ENCODE measurements around the gene CD9. TPM values are rescaled to one million over a fixed set of nuclear protein-coding genes. Genes with fewer than 3 reads are reported as not detected.

CD9 gene
- total and polyA plus RNA-seq, 2 donors (not counting 1 experiment from before 2014, with no cell fraction given) = 520 to 856 TPM

DNA sequence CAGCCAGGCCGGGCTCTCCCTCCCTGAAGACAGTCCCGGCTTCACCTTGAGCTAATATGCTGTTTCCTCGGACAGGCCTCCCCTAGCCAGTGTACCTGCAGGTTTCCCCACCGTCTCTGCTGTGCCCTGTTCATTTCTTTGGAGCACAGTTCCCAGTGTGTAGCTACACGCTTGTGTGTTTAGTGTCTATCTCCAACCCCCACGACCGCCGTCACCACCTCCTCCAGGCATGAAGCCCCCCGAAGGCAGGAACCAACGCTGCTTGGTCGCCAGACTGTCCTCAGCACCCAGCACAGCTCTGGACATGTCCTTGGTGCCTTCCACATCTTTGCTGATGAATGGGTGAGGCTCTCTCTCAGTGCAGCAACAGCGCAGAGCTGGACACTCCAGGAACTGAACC lies 84.1 kb downstream of the CD9 start:
- no peaks in the 10 kb centered on the region for H3K9me3 ChIP-seq (ENCODE audit: control insufficient read depth, insufficient read depth, low read depth, low read length)
- TF ChIP-seq, protein P1, sequence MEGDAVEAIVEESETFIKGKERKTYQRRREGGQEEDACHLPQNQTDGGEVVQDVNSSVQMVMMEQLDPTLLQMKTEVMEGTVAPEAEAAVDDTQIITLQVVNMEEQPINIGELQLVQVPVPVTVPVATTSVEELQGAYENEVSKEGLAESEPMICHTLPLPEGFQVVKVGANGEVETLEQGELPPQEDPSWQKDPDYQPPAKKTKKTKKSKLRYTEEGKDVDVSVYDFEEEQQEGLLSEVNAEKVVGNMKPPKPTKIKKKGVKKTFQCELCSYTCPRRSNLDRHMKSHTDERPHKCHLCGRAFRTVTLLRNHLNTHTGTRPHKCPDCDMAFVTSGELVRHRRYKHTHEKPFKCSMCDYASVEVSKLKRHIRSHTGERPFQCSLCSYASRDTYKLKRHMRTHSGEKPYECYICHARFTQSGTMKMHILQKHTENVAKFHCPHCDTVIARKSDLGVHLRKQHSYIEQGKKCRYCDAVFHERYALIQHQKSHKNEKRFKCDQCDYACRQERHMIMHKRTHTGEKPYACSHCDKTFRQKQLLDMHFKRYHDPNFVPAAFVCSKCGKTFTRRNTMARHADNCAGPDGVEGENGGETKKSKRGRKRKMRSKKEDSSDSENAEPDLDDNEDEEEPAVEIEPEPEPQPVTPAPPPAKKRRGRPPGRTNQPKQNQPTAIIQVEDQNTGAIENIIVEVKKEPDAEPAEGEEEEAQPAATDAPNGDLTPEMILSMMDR (conservative IDR thresholded peaks at IDR 0.05 in 1 of 2, IDR thresholded peaks at IDR 0.05 in 1 of 2; ENCODE audit: low read depth in 1 of 2, low read length in 2 of 2) = no peak
- no peak for TF ChIP-seq EZH2 (IDR thresholded peaks at IDR 0.05; ENCODE audit: low read length, missing control alignments)
- no peaks in the 10 kb centered on the region for H3K36me3 ChIP-seq (ENCODE audit: control insufficient read depth, insufficient read depth, low read length)
- H2AFZ ChIP-seq (ENCODE audit: low read length) = no peak overlapping the region
- no peaks in the 10 kb centered on the region for H3K27me3 ChIP-seq (ENCODE audit: control insufficient read depth, insufficient read depth, low read length)
- DNase-seq (ENCODE audit: low read depth in 2 of 2) = no peak
- H4K20me1 ChIP-seq (ENCODE audit: control insufficient read depth, extremely low read depth, insufficient read depth, low read length) = no peaks in the 10 kb centered on the region
- no peak overlapping the region for H3K27ac ChIP-seq (ENCODE audit: insufficient read depth, low read length)
- H3K4me1 ChIP-seq (ENCODE audit: control insufficient read depth, extremely low read depth, insufficient read depth, low read length) = peaks cover 35% of the 10 kb centered on the region
- no peak overlapping the region for H3K4me2 ChIP-seq (ENCODE audit: extremely low read depth, insufficient read depth, low read length)
- H3K9ac ChIP-seq (ENCODE audit: insufficient read depth, low read length) = no peak overlapping the region
- no peaks in the 10 kb centered on the region for H3K79me2 ChIP-seq (ENCODE audit: control insufficient read depth, insufficient read depth, low read length)
- H3K4me3 ChIP-seq (replicated peaks in 1 of 4; ENCODE audit: control extremely low read depth in 1 of 4, insufficient read depth in 1 of 4, low read depth in 3 of 4, low read length in 4 of 4) = no peak overlapping the region

DNA sequence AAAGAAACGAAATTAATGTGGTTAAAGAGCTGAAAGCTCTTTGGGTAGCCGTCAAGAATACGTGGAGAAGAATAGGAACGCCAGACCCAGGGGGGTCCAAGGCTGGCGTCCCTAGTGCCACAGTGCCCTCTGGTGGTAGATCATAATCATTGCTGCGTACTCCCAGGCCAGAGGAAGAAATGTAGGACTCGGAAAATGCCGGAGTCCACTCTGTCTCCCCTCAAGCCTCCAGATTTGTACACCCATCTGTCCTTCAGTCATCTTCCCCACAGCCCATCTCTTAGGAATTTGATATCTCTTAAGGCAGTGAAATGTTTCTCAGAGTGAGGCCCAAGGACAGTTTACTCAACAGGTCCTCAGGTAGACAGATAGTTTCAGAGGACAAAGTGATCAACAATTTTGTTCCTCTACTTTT lies 84.9 kb downstream of the CD9 start:
- Histone ChIP-seq H2AFZ (ENCODE audit: low read length) (peak overlapping the region; percentile 31), H3K4me3 (replicated peaks in 1 of 4; ENCODE audit: control extremely low read depth in 1 of 4, insufficient read depth in 1 of 4, low read depth in 3 of 4, low read length in 4 of 4) (no peak overlapping the region), H3K9ac (ENCODE audit: insufficient read depth, low read length) (no peak overlapping the region), H3K4me1 (ENCODE audit: control insufficient read depth, extremely low read depth, insufficient read depth, low read length) (peaks cover 28% of the 10 kb centered on the region), H3K79me2 (ENCODE audit: control insufficient read depth, insufficient read depth, low read length) (no peaks in the 10 kb centered on the region), H3K9me3 (ENCODE audit: control insufficient read depth, insufficient read depth, low read depth, low read length) (no peaks in the 10 kb centered on the region), H4K20me1 (ENCODE audit: control insufficient read depth, extremely low read depth, insufficient read depth, low read length) (no peaks in the 10 kb centered on the region), H3K27me3 (ENCODE audit: control insufficient read depth, insufficient read depth, low read length) (no peaks in the 10 kb centered on the region), H3K4me2 (ENCODE audit: extremely low read depth, insufficient read depth, low read length) (no peak overlapping the region), H3K36me3 (ENCODE audit: control insufficient read depth, insufficient read depth, low read length) (no peaks in the 10 kb centered on the region), H3K27ac (ENCODE audit: insufficient read depth, low read length) (peak overlapping the region; percentile 59)
- peak; percentile 46 to 83 for DNase-seq (ENCODE audit: low read depth in 2 of 2)
- TF ChIP-seq, protein P1 (conservative IDR thresholded peaks at IDR 0.05 in 1 of 2, IDR thresholded peaks at IDR 0.05 in 1 of 2; ENCODE audit: low read depth in 1 of 2, low read length in 2 of 2) = peak; percentile 86 to 92
- no peak for TF ChIP-seq EZH2 (IDR thresholded peaks at IDR 0.05; ENCODE audit: low read length, missing control alignments)

DNA sequence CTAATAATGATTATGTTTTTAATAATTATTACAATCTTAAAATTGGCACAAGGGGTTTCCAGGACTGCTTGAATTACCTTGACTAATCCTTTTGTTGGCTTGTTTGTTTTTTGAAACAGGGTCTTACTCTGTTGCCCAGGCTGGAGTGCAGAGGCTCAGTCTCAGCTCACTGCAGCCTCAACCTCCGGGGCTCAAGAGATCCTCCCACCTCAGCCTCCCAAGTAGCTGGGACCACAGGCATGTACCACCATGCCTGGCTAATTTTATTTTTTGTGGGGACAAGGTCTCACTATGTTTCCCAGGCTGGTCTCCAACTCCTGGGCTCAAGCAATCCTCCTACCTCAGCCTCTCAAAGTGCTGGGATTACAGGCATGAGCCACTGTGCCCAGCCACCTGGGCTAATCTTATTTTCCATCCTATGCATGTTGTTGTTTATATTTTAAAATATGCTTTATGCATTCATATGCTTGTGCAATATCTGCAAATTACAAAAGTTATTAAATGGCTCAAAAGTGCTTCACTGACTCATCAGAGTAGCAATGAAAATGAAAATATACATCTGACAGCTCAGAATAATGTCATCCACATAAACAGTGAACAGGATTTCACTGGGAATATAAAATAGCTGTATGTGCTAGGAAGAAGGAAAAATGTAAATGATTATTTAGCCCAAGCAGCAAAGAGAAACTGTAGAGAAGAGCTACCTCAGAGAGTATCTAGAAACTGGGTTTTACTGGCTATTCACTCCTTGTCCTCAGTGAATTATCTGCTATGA lies 85.5 kb downstream of the CD9 start:
- peak overlapping the region; percentile 63 for H3K4me2 ChIP-seq (ENCODE audit: extremely low read depth, insufficient read depth, low read length)
- no peaks in the 10 kb centered on the region for H4K20me1 ChIP-seq (ENCODE audit: control insufficient read depth, extremely low read depth, insufficient read depth, low read length)
- DNase-seq (ENCODE audit: low read depth in 2 of 2) = peak; percentile 31 to 90
- no peak overlapping the region for H3K4me3 ChIP-seq (replicated peaks in 1 of 4; ENCODE audit: control extremely low read depth in 1 of 4, insufficient read depth in 1 of 4, low read depth in 3 of 4, low read length in 4 of 4)
- H3K27ac ChIP-seq (ENCODE audit: insufficient read depth, low read length) = peak overlapping the region; percentile 66
- peaks cover 24% of the 10 kb centered on the region for H3K4me1 ChIP-seq (ENCODE audit: control insufficient read depth, extremely low read depth, insufficient read depth, low read length)
- H3K9me3 ChIP-seq (ENCODE audit: control insufficient read depth, insufficient read depth, low read depth, low read length) = no peaks in the 10 kb centered on the region
- H3K79me2 ChIP-seq (ENCODE audit: control insufficient read depth, insufficient read depth, low read length) = no peaks in the 10 kb centered on the region
- H2AFZ ChIP-seq (ENCODE audit: low read length) = no peak overlapping the region
- no peaks in the 10 kb centered on the region for H3K36me3 ChIP-seq (ENCODE audit: control insufficient read depth, insufficient read depth, low read length)
- no peak for TF ChIP-seq EZH2 (IDR thresholded peaks at IDR 0.05; ENCODE audit: low read length, missing control alignments)
- TF ChIP-seq, protein P1 (conservative IDR thresholded peaks at IDR 0.05 in 1 of 2, IDR thresholded peaks at IDR 0.05 in 1 of 2; ENCODE audit: low read depth in 1 of 2, low read length in 2 of 2) = no peak
- no peaks in the 10 kb centered on the region for H3K27me3 ChIP-seq (ENCODE audit: control insufficient read depth, insufficient read depth, low read length)
- no peak overlapping the region for H3K9ac ChIP-seq (ENCODE audit: insufficient read depth, low read length)

Other genes starting within 250 kb of the CD9 start
- gene VWF, start 75.7 kb upstream of the CD9 start, total RNA-seq = 0.26 and 1.7 TPM in 2 replicates
- gene VWF, start 75.7 kb upstream of the CD9 start, polyA plus RNA-seq = 0.15 and 0.21 TPM in 2 replicates
- under 0.01 and 0.50 TPM in 2 replicates for gene PLEKHG6, start 110.3 kb downstream of the CD9 start, total RNA-seq
- 0.07 and 0.26 TPM in 2 replicates for gene PLEKHG6, start 110.3 kb downstream of the CD9 start, polyA plus RNA-seq
- gene TNFRSF1A, start 141.7 kb downstream of the CD9 start, total RNA-seq = 141 and 157 TPM in 2 replicates
- gene TNFRSF1A, start 141.7 kb downstream of the CD9 start, polyA plus RNA-seq = 182 and 257 TPM in 2 replicates
- under 0.01 and 0.26 TPM in 2 replicates for gene SCNN1A, start 175.2 kb downstream of the CD9 start, total RNA-seq
- gene SCNN1A, start 175.2 kb downstream of the CD9 start, polyA plus RNA-seq = 0.05 and 0.08 TPM in 2 replicates
- gene LTBR, start 183.8 kb downstream of the CD9 start, total RNA-seq = 60.6 and 78.4 TPM in 2 replicates
- 45.8 and 55.7 TPM in 2 replicates for gene LTBR, start 183.8 kb downstream of the CD9 start, polyA plus RNA-seq
- 0.17 TPM in 1 of 2 replicates, not detected in the other for gene CD27, start 244.6 kb downstream of the CD9 start, total RNA-seq
- gene CD27, start 244.6 kb downstream of the CD9 start, polyA plus RNA-seq = 0.06 and 0.07 TPM in 2 replicates

All from fibroblast of lung (primary cell).